Measurements from ENCODE around the gene TRIM68.

The TRIM68 gene

DNA sequence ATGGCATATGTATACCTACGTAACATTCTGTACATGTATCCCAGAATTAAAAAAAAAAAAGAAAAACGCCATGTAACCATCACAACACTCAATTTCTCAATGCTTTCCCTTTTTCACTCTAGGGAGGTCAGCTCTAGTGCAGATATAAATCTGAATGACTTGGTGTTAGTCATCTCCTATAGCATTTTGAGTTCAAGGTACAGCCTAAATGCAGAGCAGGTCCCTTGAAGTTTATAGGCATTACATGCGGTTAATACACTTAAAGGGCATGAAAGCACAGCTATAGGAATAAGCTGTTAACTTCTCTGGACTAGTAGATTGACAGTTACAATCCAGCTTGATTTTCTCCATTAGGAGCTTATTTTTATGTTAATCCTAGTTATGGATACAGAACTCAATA, 42.7 kb downstream of the TRIM68 start:
- TF ChIP-seq POLR2AphosphoS5 (IDR thresholded peaks at IDR 0.05; ENCODE audit: low read depth, low read length) (no peak), FOXP2 (optimal IDR thresholded peaks at IDR 0.05; ENCODE audit: borderline replicate concordance, extremely low read depth, extremely low read length, insufficient read depth) (no peak), TAF1 (IDR thresholded peaks at IDR 0.05; ENCODE audit: borderline replicate concordance, insufficient read depth, low read length) (no peak), SIN3A (IDR thresholded peaks at IDR 0.05; ENCODE audit: borderline replicate concordance, insufficient read depth, low read length) (no peak)
- TF ChIP-seq, protein P1, sequence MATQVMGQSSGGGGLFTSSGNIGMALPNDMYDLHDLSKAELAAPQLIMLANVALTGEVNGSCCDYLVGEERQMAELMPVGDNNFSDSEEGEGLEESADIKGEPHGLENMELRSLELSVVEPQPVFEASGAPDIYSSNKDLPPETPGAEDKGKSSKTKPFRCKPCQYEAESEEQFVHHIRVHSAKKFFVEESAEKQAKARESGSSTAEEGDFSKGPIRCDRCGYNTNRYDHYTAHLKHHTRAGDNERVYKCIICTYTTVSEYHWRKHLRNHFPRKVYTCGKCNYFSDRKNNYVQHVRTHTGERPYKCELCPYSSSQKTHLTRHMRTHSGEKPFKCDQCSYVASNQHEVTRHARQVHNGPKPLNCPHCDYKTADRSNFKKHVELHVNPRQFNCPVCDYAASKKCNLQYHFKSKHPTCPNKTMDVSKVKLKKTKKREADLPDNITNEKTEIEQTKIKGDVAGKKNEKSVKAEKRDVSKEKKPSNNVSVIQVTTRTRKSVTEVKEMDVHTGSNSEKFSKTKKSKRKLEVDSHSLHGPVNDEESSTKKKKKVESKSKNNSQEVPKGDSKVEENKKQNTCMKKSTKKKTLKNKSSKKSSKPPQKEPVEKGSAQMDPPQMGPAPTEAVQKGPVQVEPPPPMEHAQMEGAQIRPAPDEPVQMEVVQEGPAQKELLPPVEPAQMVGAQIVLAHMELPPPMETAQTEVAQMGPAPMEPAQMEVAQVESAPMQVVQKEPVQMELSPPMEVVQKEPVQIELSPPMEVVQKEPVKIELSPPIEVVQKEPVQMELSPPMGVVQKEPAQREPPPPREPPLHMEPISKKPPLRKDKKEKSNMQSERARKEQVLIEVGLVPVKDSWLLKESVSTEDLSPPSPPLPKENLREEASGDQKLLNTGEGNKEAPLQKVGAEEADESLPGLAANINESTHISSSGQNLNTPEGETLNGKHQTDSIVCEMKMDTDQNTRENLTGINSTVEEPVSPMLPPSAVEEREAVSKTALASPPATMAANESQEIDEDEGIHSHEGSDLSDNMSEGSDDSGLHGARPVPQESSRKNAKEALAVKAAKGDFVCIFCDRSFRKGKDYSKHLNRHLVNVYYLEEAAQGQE (IDR thresholded peaks at IDR 0.05; ENCODE audit: insufficient read depth in 1 of 2, low read depth in 2 of 2, low read length in 2 of 2), result no peak

DNA sequence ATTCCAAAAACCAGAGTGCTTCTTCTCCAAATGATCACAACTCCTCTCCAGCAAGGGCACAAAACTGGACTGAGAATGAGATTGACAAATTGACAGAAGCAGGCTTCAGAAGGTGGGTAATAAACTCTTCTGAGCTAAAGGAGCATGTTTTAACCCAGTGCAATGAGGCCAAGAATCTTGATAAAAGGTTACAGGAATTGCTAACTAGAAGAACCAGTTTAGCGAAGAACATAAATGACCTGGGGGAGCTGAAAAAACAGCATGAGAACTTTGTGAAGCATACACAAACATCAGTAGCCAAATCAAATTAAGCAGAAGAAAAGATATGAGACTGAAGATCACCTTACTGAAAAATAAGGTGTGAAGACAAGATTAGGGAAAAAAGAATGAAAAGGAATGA, 47.6 kb downstream of the TRIM68 start:
- TF ChIP-seq SIN3A (IDR thresholded peaks at IDR 0.05; ENCODE audit: borderline replicate concordance, insufficient read depth, low read length) (no peak), TAF1 (IDR thresholded peaks at IDR 0.05; ENCODE audit: borderline replicate concordance, insufficient read depth, low read length) (no peak), POLR2AphosphoS5 (IDR thresholded peaks at IDR 0.05; ENCODE audit: low read depth, low read length) (no peak), FOXP2 (optimal IDR thresholded peaks at IDR 0.05; ENCODE audit: borderline replicate concordance, extremely low read depth, extremely low read length, insufficient read depth) (no peak)
- TF ChIP-seq, protein P1 (IDR thresholded peaks at IDR 0.05; ENCODE audit: insufficient read depth in 1 of 2, low read depth in 2 of 2, low read length in 2 of 2), result no peak

DNA sequence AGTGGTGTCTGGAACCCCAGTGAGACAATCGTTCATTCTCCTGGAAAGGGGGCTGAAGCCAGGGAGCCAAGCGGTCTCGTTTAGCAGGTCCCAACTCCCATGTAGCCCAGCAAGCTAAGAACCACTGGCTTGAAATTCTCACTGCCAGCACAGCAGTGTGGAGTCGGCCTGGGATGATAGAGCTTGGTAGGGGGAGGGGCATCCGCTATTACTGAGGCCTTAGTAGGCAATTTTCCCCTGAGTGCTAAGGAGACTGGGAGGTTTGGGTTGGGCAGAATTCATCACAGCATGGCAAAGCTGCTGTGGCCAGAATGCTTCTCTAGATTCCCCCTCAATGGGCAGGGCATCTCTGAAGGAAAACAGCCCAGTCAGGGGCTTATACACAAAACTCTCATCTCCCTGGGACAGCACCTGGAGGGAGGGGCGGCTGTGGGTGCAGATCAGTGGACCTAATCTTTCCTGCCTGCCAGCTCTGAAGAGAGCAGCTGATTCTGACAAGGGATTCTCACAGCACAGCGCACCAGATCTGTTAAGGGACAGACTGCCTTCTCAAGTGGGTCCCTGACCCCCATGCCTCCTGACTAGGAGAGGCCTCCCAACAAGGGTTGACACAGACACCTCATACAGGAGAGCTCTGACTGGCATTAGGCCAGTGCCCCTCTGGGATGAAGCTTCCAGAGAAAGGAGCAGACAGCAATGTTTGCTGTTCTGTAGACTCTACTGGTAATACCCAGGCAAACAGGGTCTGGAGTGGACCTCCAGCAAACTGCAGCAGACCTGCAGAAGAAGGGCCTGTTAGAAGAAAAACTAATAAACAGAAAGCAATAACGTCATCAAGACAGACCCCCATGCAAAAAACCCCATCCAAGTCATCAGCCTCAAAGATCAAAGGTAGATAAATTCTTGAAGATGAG, 48.2 kb downstream of the TRIM68 start:
- TF ChIP-seq POLR2AphosphoS5 (IDR thresholded peaks at IDR 0.05; ENCODE audit: low read depth, low read length), result no peak
- TF ChIP-seq SIN3A (IDR thresholded peaks at IDR 0.05; ENCODE audit: borderline replicate concordance, insufficient read depth, low read length), result no peak
- TF ChIP-seq, protein P1 (IDR thresholded peaks at IDR 0.05; ENCODE audit: insufficient read depth in 1 of 2, low read depth in 2 of 2, low read length in 2 of 2), result no peak
- no peak for TF ChIP-seq TAF1 (IDR thresholded peaks at IDR 0.05; ENCODE audit: borderline replicate concordance, insufficient read depth, low read length)
- TF ChIP-seq FOXP2 (optimal IDR thresholded peaks at IDR 0.05; ENCODE audit: borderline replicate concordance, extremely low read depth, extremely low read length, insufficient read depth), result no peak

DNA sequence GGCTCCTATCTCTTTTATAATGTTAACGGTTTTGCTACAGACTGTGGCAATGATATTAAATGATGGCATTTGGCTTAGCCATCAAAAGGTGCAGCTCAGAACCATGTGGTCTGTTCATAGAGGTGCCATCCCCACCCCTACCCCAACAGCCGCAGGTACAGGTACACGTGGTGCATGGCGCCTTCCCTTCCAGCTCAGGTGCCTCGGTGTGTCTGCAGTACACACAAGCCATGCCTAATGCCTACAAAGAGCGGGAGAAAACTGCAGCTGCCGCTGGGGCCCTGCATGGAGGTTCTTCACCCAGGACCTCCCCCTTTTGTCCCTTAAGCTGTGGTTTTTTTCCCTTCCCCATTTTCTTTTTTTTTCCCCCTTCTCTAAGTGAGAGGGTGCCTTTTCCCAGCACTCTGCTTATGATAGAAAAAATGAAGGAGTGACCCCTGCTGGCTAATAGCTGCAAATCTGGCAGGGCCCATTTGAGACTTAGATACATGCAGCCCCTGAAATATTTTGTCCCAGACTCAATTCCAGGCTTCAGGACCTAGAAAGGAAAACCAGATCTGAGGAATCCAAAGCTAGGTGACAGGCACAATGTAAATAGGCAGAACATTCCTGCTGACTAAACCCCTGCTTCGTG, 56.6 kb downstream of the TRIM68 start:
- no peak for TF ChIP-seq TAF1 (IDR thresholded peaks at IDR 0.05; ENCODE audit: borderline replicate concordance, insufficient read depth, low read length)
- TF ChIP-seq FOXP2 (optimal IDR thresholded peaks at IDR 0.05; ENCODE audit: borderline replicate concordance, extremely low read depth, extremely low read length, insufficient read depth), result no peak
- no peak for TF ChIP-seq SIN3A (IDR thresholded peaks at IDR 0.05; ENCODE audit: borderline replicate concordance, insufficient read depth, low read length)
- no peak for TF ChIP-seq POLR2AphosphoS5 (IDR thresholded peaks at IDR 0.05; ENCODE audit: low read depth, low read length)
- TF ChIP-seq, protein P1 (IDR thresholded peaks at IDR 0.05; ENCODE audit: insufficient read depth in 1 of 2, low read depth in 2 of 2, low read length in 2 of 2), result no peak
